ENCODE measurements around the gene PAQR5.

- no peak for TF ChIP-seq EZH2phosphoT487 (conservative IDR thresholded peaks at IDR 0.05; ENCODE audit: low read length)
- no peak for TF ChIP-seq CTCF (IDR thresholded peaks at IDR 0.05; ENCODE audit: insufficient read depth, low read length, poor library complexity, severe bottlenecking)
These were observed 29.4 kb downstream of the PAQR5 start for GRCh38 chr15:69328080-69328479.
